HG03045 (cell line): ENCODE results near the gene AKAP6.
"Not testable (repeated sequence)": the region's sequence is repeated elsewhere in the genome, so short reads cannot be mapped to it uniquely, and the experiment has no call there.

Experiments
- ATAC-seq: cut with Tn5 transposase; IDR thresholded peaks from one replicate; pipeline ENCODE4 v1.9.1; 2021; ENCODE audit warnings: mild to moderate bottlenecking, moderate library complexity; ENCODE audit not compliant: unreplicated experiment

The AKAP6 gene

GRCh38 chr14:32728526-32728925 is 399.4 kb downstream of the AKAP6 start:
- no peak for ATAC-seq

DNA sequence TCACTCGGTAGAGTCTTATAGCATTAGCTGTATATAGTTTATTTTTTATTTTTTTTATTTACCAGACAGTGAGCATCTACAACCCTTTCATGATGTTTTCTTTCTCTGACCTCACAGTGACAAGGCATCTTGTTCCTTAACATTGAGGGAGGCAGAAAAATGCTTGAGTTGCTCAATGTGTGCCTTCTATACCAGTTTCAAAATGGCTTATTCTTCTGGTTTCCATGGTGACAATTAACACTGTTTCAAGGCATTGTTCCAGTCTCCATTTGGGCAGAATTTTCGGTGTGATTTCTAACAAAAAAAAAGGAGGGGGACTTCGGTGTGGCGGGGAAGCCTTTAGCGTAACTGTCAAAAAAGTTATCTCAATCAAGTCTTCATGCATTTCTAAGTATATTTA is 399.9 kb downstream of the AKAP6 start:
- ATAC-seq, result no peak

GRCh38 chr14:32731249-32731648 is 402.2 kb downstream of the AKAP6 start:
- ATAC-seq, result no peak

- ATAC-seq, result no peak
Observed at GRCh38 chr14:32733015-32733414, 403.9 kb downstream of the AKAP6 start.

GRCh38 chr14:32734261-32734660 is 405.2 kb downstream of the AKAP6 start:
- no peak for ATAC-seq

DNA sequence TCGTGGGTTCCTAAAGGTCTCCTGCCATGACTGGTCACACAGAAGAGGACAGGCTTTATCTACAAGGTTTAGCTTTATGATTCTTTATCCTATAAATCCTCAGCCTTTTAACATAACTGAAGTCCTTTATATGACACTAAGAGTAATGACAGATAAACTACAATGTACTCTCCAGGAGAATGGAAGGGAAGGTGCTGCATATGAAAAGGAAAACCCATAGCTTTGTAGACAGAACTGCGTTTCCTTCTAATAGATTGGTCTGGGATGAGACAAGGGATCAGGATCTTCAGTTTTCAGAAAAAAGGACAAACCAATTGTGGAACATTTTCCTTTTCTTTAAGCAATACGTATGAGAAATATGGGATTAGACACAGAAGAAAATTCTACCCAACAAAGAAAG is 408.5 kb downstream of the AKAP6 start:
- no peak for ATAC-seq

- ATAC-seq, result no peak
Observed at GRCh38 chr14:32738206-32738871, 409.2 kb downstream of the AKAP6 start.

- no peak for ATAC-seq
Observed at GRCh38 chr14:32744811-32745445, 415.8 kb downstream of the AKAP6 start.

DNA sequence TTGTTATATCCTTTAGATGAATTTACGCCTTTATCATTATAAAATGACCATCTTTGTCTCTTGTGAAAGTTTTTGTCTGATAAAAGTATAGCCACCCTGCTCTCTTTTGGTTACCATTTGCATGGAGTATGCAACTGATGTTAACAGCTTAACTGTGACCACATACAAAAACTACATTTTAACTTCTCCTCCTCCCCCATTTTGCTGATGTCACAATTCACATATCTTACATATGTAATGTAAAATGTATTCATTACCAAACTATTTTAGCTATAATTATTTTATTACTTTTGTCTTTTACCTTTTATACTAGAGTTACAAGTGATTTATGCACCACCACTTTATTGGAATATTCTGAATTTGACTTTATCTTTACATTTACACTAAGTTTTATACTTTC is 425.1 kb downstream of the AKAP6 start:
- no peak for ATAC-seq

DNA sequence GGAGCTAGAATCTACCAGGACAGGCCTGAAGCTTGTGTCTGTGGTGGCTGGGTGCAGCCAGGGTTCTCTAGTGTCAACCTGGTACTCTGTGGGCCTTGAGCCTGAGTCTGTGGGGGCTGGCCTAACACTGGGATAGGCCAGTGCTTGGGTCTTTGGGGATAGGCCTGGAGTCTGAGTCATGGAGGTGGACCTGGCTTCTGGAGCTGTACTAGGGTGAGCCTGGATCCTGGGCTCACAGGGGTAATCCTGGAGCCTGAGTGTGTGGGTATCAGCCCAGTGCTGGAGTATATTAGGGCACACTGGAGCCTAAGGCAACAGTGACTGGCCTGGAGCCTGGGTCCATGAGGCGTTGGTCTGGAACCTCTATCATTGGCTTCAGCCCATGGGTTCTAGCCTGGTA is 427.1 kb downstream of the AKAP6 start:
- ATAC-seq, result no peak

GRCh38 chr14:32756775-32757174 is 427.7 kb downstream of the AKAP6 start:
- no peak for ATAC-seq

- no peak for ATAC-seq
Observed at GRCh38 chr14:32757568-32757967, 428.5 kb downstream of the AKAP6 start.

GRCh38 chr14:32761381-32761968 is 432.4 kb downstream of the AKAP6 start:
- ATAC-seq, result no peak

DNA sequence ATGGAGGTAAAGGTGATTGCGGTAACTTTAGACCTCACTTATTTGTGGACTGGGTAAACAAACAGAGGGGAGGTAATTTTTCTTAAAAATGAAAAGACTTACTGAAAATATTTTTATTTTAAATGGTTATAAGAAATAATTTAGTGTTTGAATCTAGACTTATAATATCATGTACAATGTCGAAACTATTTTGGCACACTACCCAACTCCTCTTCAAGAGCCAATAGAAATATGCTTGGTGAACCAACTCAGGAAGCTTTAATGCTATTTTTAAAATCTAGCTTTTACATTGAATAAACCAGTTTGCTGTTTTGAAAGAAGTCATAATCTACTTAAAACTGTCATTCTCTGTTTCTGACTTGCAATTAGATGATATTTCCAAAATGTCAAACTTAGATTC is 433.8 kb downstream of the AKAP6 start:
- ATAC-seq, result no peak

DNA sequence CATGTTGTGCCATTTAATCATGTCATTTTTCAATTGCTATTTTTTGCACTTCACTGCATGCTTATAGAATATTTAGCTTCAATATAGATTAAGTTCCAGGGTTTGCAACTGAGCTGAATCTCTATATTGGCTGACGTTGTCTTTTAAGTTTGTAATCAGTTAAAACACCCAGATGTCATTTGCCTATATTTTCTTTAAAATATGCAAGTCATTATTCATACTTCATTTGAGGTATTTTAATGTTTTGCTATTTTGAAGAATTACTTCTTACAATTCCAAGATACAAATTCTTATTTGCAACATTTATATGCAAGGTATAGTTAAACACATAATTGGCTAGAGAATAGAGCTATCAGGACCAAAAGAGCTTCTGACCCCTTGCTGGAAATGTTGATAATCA is 434.6 kb downstream of the AKAP6 start:
- ATAC-seq, result no peak

DNA sequence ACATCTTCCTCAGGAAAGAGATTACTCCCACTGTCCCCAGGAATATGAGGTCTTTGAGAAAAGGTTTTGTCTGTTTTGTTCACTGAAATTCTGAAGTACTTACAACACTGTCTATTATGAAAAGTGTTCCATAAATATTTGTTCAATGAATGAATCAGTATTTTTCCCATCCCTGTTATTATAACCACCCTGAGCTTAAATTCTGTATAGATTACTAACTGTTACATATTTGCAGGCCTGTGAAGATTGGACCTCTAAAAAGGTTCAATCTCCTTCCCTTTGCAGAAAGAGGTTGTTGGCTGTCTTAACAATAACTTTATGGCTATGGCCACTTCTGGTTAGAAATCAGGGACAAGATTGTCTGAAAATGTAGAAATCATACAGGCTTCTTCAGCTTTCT is 435.0 kb downstream of the AKAP6 start:
- no peak for ATAC-seq

- no peak for ATAC-seq
Observed at GRCh38 chr14:32770422-32770821, 441.3 kb downstream of the AKAP6 start.

DNA sequence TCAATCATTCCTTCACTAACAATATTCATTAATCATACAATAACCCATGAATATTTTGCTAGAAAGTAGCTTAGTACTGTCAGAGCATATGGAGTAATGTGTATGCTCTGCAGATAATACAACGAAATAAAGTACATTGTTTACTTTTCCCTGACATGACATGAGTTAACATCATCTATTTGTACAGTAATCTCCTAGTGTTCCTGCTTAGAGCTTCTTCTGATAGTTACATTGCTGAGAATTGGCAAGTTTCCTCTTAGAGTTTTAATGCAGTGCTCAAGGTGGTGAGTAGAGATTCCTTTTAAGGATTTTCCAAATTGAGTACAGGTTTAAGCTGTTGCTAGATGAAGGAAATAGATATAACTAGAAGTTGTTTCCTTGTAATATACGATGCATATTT is 445.1 kb downstream of the AKAP6 start:
- no peak for ATAC-seq

DNA sequence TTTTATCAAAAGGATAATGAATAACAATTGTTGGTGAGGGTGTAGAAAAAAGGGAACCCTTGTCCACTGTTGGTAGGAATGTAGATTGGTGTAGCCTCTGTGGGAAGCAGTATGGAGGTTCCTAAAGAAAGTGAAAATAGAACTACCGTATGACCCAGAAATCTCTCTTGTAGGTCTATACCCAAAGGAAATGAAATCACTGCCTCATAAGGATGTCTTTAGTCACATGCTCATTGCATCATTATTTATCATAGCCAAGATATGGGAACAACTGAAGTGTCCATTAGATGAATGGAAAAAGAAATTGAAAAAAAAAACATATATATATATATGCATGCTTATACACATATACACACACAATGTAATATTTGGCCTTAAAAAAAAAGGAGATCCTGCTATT is 450.7 kb downstream of the AKAP6 start:
- no peak for ATAC-seq

DNA sequence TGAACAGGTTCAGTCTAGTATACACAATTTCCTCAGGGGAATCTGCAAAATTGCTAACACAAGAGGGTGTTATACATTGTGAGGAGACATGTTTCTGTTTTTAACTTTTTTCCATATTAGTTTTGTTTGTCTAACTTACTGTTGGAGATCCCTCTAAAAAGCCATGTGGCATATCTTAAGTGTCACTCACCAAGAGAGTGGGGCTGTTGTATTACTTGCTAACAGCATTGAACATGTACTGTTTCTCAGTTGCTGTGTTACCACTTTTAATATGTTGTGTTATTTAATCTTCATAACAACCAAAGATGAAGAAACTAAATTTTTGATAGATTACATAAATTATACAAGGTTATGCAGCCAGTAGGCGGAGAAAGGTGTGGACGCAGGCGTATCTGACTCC is 455.3 kb downstream of the AKAP6 start:
- ATAC-seq, result no peak

GRCh38 chr14:32785585-32785984 is 456.5 kb downstream of the AKAP6 start:
- no peak for ATAC-seq

- no peak for ATAC-seq
Observed at GRCh38 chr14:32786886-32787285, 457.8 kb downstream of the AKAP6 start.

DNA sequence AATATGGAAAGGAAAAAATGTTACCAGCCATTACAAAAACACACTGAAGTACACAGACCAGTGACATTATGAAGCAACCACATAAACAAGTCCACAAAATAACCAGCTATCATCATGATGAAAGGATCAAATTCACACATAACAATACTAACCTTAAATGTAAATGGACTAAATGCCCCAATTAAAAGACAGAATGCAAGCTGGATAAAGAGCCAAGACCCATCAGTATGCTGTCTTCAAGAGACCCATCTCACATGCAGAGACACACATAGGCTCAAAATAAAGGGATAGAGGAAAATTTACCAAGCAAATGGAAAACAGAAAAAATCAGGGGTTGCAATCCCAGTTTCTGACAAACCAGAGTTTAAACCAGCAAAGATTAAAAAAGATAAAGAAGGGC is 463.9 kb downstream of the AKAP6 start:
- ATAC-seq, result not testable (repeated sequence)
